ENCODE results near the gene ARID5B.

The ARID5B gene

GRCh38 chr10:61906562-61906901, 5.0 kb downstream of the ARID5B start:
- DNase-seq: no peak

- DNase-seq: no peak
These were observed 5.5 kb downstream of the ARID5B start for GRCh38 chr10:61907011-61907410.

GRCh38 chr10:61907587-61907986, 6.1 kb downstream of the ARID5B start:
- DNase-seq: no peak

GRCh38 chr10:61910226-61910805, 8.8 kb downstream of the ARID5B start:
- DNase-seq: no peak

DNA sequence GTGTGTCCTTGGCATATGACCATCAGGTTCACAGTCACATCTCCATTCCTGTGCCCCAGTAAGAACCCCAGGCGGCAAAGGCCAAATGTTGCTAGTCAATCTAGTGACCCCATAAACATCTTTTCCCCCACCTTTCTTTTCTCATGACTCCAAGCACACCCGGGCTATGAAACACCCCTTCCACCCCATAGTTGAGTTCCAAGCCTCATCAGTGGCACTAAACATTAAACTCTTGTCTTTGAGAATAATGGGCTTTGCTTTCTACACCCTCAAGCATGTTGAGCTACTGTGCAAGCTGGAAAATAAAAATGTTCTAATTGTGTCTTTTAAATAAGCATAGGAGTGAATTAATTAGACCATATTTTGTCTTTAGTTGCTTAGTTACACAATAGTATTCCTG, 9.4 kb downstream of the ARID5B start:
- no peak for DNase-seq

DNA sequence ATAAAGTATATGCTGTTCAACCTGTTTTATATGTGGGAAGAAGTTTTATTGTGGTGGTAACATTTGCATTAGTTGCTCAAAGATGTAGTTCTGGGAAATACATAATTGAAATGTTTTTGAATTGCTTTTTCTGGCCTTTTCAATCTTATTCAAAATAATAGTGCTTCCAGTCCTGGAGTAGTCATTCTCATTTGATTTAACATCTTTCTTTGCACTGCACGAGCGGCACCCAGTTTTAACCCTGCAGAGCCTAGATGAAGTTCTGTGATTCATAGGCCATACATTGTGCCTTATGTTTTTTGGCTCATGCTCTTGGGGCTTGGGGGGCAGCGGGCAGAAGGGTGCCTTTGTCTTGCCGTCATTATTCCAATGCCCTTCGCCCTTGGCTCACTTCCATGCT, 9.9 kb downstream of the ARID5B start:
- DNase-seq: no peak

- no peak for DNase-seq
These were observed 11.5 kb downstream of the ARID5B start for GRCh38 chr10:61912981-61913380.

GRCh38 chr10:61918140-61918539, 16.6 kb downstream of the ARID5B start:
- no peak for DNase-seq

DNA sequence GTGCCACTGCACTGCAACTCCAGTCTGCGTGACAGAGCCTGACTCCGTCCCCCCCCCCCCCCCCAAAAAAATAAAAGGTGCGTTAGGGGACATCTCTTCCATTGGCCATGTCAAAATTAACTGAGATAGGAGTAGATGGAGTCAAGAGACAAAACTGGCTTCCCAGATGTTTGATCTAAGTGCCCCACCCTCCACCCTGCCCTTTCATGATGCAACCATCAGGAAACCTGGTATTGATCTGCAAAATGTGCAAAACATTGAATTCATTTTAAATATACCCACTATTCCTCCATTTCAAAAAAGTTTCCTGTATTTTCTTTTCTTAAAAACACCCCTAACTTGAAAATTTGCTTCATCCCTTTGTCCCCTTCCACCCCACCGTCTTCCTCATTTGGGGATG, 17.5 kb downstream of the ARID5B start:
- no peak for DNase-seq

- DNase-seq: no peak
These were observed 18.2 kb downstream of the ARID5B start for GRCh38 chr10:61919646-61920215.

GRCh38 chr10:61921143-61921542, 19.6 kb downstream of the ARID5B start:
- DNase-seq: no peak

- no peak for DNase-seq
These were observed 21.9 kb downstream of the ARID5B start for GRCh38 chr10:61923210-61923949.

DNA sequence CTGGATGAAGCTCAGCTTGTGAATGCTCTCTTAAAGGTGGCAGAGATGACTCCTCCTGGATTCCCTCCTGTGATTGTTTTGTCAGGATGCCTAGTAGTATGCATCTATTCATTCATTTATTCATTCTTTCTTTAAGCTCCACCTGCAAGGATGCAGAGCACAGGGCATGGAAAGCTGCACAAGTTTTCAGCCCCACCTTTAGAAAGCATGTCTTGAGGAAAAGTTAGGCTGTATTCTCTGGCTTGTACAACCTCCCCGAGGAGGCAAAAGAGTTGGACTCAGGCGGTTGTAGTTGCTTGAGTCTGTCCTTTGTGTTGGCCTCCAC, 22.4 kb downstream of the ARID5B start:
- no peak for DNase-seq

- no peak for DNase-seq
These were observed 28.1 kb downstream of the ARID5B start for GRCh38 chr10:61929555-61929954.

GRCh38 chr10:61931620-61932332, 30.3 kb downstream of the ARID5B start:
- no peak for DNase-seq

DNA sequence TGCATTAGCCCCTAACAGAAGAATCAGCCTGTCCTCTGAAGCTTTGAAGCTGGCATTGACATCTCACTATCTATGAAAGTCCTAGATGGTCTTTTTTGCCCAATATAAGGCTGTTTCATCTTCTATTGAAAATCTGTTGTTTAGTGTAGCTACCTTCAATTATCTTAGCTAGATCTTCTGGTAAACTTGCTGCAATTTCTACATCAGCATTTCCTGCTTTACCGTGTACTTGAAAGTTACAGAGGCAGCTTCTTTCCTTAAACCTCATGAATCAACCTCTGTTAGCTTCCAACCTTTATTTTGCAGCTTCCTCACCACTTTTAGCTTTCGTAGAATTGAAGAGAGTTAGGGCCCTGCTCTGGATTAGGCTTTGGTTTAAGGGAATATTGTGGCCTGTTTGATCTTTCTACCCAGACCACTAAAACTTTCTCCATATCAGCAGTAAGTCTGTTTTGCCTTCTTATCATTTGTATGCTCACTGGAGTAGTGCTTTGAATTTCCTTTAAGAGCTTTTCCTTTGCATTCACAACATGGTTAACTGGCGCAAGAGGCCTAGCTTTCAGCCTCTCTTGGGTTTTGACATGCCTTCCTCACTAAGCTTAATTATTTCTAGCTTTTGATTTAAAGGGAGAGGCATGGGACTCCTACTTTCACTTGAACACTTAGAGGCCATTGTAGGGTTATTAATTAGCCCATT, 32.5 kb downstream of the ARID5B start:
- DNase-seq: no peak

- no peak for DNase-seq
These were observed 33.6 kb downstream of the ARID5B start for GRCh38 chr10:61935077-61935476.

- no peak for DNase-seq
These were observed 35.3 kb downstream of the ARID5B start for GRCh38 chr10:61936770-61937169.

- no peak for DNase-seq
These were observed 36.3 kb downstream of the ARID5B start for GRCh38 chr10:61937631-61938351.

DNA sequence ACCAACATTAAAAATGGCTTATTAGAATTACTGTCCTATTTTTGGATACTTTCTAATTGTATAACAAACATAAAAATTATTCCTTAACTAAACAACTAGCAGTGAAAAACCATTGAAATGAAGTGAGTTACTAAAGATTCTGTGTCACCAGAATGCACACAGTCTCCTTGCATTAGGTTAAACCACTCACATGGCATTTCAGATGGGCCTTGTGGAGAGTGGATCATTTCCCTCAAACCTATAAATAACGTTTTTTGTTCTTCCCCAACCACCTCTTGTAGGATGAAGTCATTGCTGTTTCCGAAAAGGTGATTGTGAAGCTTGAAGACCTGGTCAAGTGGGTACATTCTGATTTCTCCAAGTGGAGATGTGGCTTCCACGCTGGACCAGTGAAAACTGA, 38.4 kb downstream of the ARID5B start:
- DNase-seq: no peak

GRCh38 chr10:61941202-61941681, 39.7 kb downstream of the ARID5B start:
- no peak for DNase-seq

DNA sequence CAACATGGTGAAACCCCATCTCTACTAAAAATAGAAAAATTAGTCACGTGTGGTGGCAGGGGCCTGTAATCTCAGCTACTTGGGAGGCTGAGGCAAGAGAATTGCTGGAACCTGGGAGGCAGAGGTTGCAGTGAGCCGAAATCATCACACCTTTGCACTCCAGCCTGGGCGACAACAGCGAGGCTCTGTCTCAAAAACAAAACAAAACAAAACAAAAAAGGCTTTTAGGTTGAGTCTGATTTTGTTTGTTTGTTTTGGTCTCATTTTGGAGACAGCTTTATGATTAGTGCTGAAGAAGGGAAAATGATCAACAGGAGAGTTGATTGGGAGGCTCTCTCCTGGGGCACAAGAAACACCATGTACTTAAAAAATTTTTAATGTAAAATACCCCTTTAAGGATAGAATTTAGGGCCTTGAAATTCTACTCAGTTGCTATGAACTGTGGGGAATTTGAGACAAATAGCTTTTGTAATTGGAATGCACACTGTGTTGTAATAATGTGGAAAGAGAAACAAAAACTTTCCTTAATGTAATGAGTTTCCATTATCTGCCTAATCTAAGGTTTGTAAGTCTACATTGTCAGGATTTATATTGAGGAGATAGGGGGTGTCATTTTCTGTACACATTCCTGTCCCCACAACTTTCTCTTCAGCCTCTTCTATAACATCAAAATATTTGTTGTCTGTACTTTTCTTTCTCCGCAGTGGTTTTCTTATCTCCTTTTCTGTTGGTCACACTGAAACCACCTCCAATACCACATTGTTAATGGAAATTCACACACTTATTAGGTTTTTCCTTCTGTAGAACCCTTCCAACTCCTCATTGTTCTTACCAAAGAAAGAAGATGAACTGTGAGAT, 41.3 kb downstream of the ARID5B start:
- no peak for DNase-seq

Data from DMS 273 treated with DMSO at 0.1 percent for 48 hours (cell line).